ENCODE measurements around the gene ZBTB32. TPM values are rescaled to one million over a fixed set of nuclear protein-coding genes. Genes with fewer than 3 reads are reported as not detected.

The ZBTB32 gene
- total and polyA plus RNA-seq, 4 donors, result 0.14 to 0.68 TPM; not detected in 2

- 93% methylated on average over 23 of the region's 35 CpGs for WGBS (ENCODE audit: insufficient coverage)
- Histone ChIP-seq H3K4me1 (ENCODE audit: control insufficient read depth, insufficient read depth, low read length) (no peaks in the 10 kb centered on the region), H3K27ac (ENCODE audit: low read depth, low read length) (no peak overlapping the region), H3K36me3 (ENCODE audit: control insufficient read depth, insufficient read depth, low read length) (peaks cover 98% of the 10 kb centered on the region), H3K4me3 (ENCODE audit: low read depth, low read length) (no peak overlapping the region), H3K27me3 (ENCODE audit: control insufficient read depth, insufficient read depth, low read length) (no peaks in the 10 kb centered on the region), H3K9me3 (ENCODE audit: control insufficient read depth, insufficient read depth, low read length) (no peaks in the 10 kb centered on the region)
- no peak for DNase-seq (ENCODE audit: low read depth in 4 of 6, low spot score in 6 of 6)
Observed at GRCh38 chr19:35733180-35734125, 29.1 kb downstream of the ZBTB32 start.

GRCh38 chr19:35734273-35734672 lies 29.9 kb downstream of the ZBTB32 start:
- no peak for DNase-seq (ENCODE audit: low read depth in 4 of 6, low spot score in 6 of 6)
- peaks cover under 1% of the 10 kb centered on the region for H3K4me1 ChIP-seq (ENCODE audit: control insufficient read depth, insufficient read depth, low read length)
- no peak overlapping the region for H3K4me3 ChIP-seq (ENCODE audit: low read depth, low read length)
- peaks cover 98% of the 10 kb centered on the region for H3K36me3 ChIP-seq (ENCODE audit: control insufficient read depth, insufficient read depth, low read length)
- no peaks in the 10 kb centered on the region for H3K27me3 ChIP-seq (ENCODE audit: control insufficient read depth, insufficient read depth, low read length)
- no peaks in the 10 kb centered on the region for H3K9me3 ChIP-seq (ENCODE audit: control insufficient read depth, insufficient read depth, low read length)
- WGBS (ENCODE audit: insufficient coverage), result 98% methylated on average over 8 of the region's 8 CpGs
- H3K27ac ChIP-seq (ENCODE audit: low read depth, low read length), result no peak overlapping the region

- no peak for DNase-seq (ENCODE audit: low read depth in 4 of 6, low spot score in 6 of 6)
- peaks cover 98% of the 10 kb centered on the region for H3K36me3 ChIP-seq (ENCODE audit: control insufficient read depth, insufficient read depth, low read length)
- no peak overlapping the region for H3K4me3 ChIP-seq (ENCODE audit: low read depth, low read length)
- peaks cover 7% of the 10 kb centered on the region for H3K4me1 ChIP-seq (ENCODE audit: control insufficient read depth, insufficient read depth, low read length)
- H3K9me3 ChIP-seq (ENCODE audit: control insufficient read depth, insufficient read depth, low read length), result no peaks in the 10 kb centered on the region
- WGBS (ENCODE audit: insufficient coverage), result 97% methylated on average over 4 of the region's 5 CpGs
- H3K27ac ChIP-seq (ENCODE audit: low read depth, low read length), result no peak overlapping the region
- no peaks in the 10 kb centered on the region for H3K27me3 ChIP-seq (ENCODE audit: control insufficient read depth, insufficient read depth, low read length)
Observed at GRCh38 chr19:35734889-35735288, 30.5 kb downstream of the ZBTB32 start.

- peaks cover 75% of the 10 kb centered on the region for H3K36me3 ChIP-seq (ENCODE audit: control insufficient read depth, insufficient read depth, low read length)
- 89% methylated on average over 18 of the region's 22 CpGs for WGBS (ENCODE audit: insufficient coverage)
- no peak overlapping the region for H3K27ac ChIP-seq (ENCODE audit: low read depth, low read length)
- no peaks in the 10 kb centered on the region for H3K27me3 ChIP-seq (ENCODE audit: control insufficient read depth, insufficient read depth, low read length)
- H3K9me3 ChIP-seq (ENCODE audit: control insufficient read depth, insufficient read depth, low read length), result no peaks in the 10 kb centered on the region
- no peak overlapping the region for H3K4me3 ChIP-seq (ENCODE audit: low read depth, low read length)
- DNase-seq (ENCODE audit: low read depth in 4 of 6, low spot score in 6 of 6), result no peak
- peaks cover 26% of the 10 kb centered on the region for H3K4me1 ChIP-seq (ENCODE audit: control insufficient read depth, insufficient read depth, low read length)
Observed at GRCh38 chr19:35736913-35737886, 32.8 kb downstream of the ZBTB32 start.

- H3K27me3 ChIP-seq (ENCODE audit: control insufficient read depth, insufficient read depth, low read length), result no peaks in the 10 kb centered on the region
- H3K4me3 ChIP-seq (ENCODE audit: low read depth, low read length), result no peak overlapping the region
- no peak overlapping the region for H3K27ac ChIP-seq (ENCODE audit: low read depth, low read length)
- WGBS (ENCODE audit: insufficient coverage), result 95% methylated on average over 23 of the region's 37 CpGs
- peaks cover 75% of the 10 kb centered on the region for H3K36me3 ChIP-seq (ENCODE audit: control insufficient read depth, insufficient read depth, low read length)
- DNase-seq (ENCODE audit: low read depth in 4 of 6, low spot score in 6 of 6), result no peak
- H3K9me3 ChIP-seq (ENCODE audit: control insufficient read depth, insufficient read depth, low read length), result no peaks in the 10 kb centered on the region
- peaks cover 26% of the 10 kb centered on the region for H3K4me1 ChIP-seq (ENCODE audit: control insufficient read depth, insufficient read depth, low read length)
Observed at GRCh38 chr19:35738021-35738886, 33.9 kb downstream of the ZBTB32 start.

- WGBS (ENCODE audit: insufficient coverage), result 80% methylated on average over 2 of the region's 2 CpGs
- no peak overlapping the region for H3K27ac ChIP-seq (ENCODE audit: low read depth, low read length)
- DNase-seq (ENCODE audit: low read depth in 4 of 6, low spot score in 6 of 6), result no peak
- H3K27me3 ChIP-seq (ENCODE audit: control insufficient read depth, insufficient read depth, low read length), result no peaks in the 10 kb centered on the region
- peaks cover 75% of the 10 kb centered on the region for H3K36me3 ChIP-seq (ENCODE audit: control insufficient read depth, insufficient read depth, low read length)
- no peaks in the 10 kb centered on the region for H3K9me3 ChIP-seq (ENCODE audit: control insufficient read depth, insufficient read depth, low read length)
- H3K4me1 ChIP-seq (ENCODE audit: control insufficient read depth, insufficient read depth, low read length), result peaks cover 28% of the 10 kb centered on the region
- H3K4me3 ChIP-seq (ENCODE audit: low read depth, low read length), result no peak overlapping the region
Observed at GRCh38 chr19:35738887-35739229, 34.5 kb downstream of the ZBTB32 start.

- no peak overlapping the region for H3K27ac ChIP-seq (ENCODE audit: low read depth, low read length)
- H3K27me3 ChIP-seq (ENCODE audit: control insufficient read depth, insufficient read depth, low read length), result no peaks in the 10 kb centered on the region
- 79% methylated on average over 25 of the region's 29 CpGs for WGBS (ENCODE audit: insufficient coverage)
- H3K36me3 ChIP-seq (ENCODE audit: control insufficient read depth, insufficient read depth, low read length), result peaks cover 72% of the 10 kb centered on the region
- peaks cover 35% of the 10 kb centered on the region for H3K4me1 ChIP-seq (ENCODE audit: control insufficient read depth, insufficient read depth, low read length)
- H3K9me3 ChIP-seq (ENCODE audit: control insufficient read depth, insufficient read depth, low read length), result no peaks in the 10 kb centered on the region
- DNase-seq (ENCODE audit: low read depth in 4 of 6, low spot score in 6 of 6), result no peak
- peak overlapping the region; percentile 61 for H3K4me3 ChIP-seq (ENCODE audit: low read depth, low read length)
Observed at GRCh38 chr19:35739275-35740107, 35.1 kb downstream of the ZBTB32 start.

- Histone ChIP-seq H3K4me1 (ENCODE audit: control insufficient read depth, insufficient read depth, low read length) (peaks cover 40% of the 10 kb centered on the region), H3K9me3 (ENCODE audit: control insufficient read depth, insufficient read depth, low read length) (no peaks in the 10 kb centered on the region), H3K27ac (ENCODE audit: low read depth, low read length) (peak overlapping the region; percentile 62), H3K36me3 (ENCODE audit: control insufficient read depth, insufficient read depth, low read length) (peaks cover 66% of the 10 kb centered on the region), H3K27me3 (ENCODE audit: control insufficient read depth, insufficient read depth, low read length) (no peaks in the 10 kb centered on the region), H3K4me3 (ENCODE audit: low read depth, low read length) (peak overlapping the region; percentile 61)
- 4% methylated on average over 16 of the region's 16 CpGs for WGBS (ENCODE audit: insufficient coverage)
- DNase-seq (ENCODE audit: low read depth in 4 of 6, low spot score in 6 of 6), result no peak
Observed at GRCh38 chr19:35740108-35740422, 35.7 kb downstream of the ZBTB32 start.
